Loucy (cell line): ENCODE measurements around the gene NOSIP.

ENCODE experiments used
- H2AFZ ChIP-seq: fragments of 200-600 bp; sonication (generic); 2 replicates; pipeline ENCODE4 v1.6.0; 2016; ENCODE audit warnings: antibody characterized with exemption, mild to moderate bottlenecking, low read length, moderate library complexity
- H3F3A ChIP-seq: fragments of 200-600 bp; 2 replicates; pipeline ENCODE4 v1.6.0; 2016; ENCODE audit warnings: antibody characterized with exemption, low read depth, mild to moderate bottlenecking
- H3K27me3 ChIP-seq: fragments of 200-600 bp; sonication (generic); 2 replicates; pipeline ENCODE4 v1.6.1; 2014; ENCODE audit warnings: low read length, mild to moderate bottlenecking; ENCODE audit not compliant: insufficient read depth, poor library complexity, severe bottlenecking
- H3K36me3 ChIP-seq: fragments of 200-600 bp; sonication (generic); 2 replicates; pipeline ENCODE4 v1.6.1; 2016; ENCODE audit warnings: low read length; ENCODE audit not compliant: insufficient read depth
- H3K4me1 ChIP-seq: fragments of 200-600 bp; sonication (generic); 2 replicates; pipeline ENCODE4 v1.5.1; 2014; ENCODE audit warnings: low read length, mild to moderate bottlenecking; ENCODE audit not compliant: insufficient read depth, poor library complexity, severe bottlenecking
- H3K4me2 ChIP-seq: fragments of 200-600 bp; sonication (generic); 2 replicates; pipeline ENCODE4 v1.6.0; 2014; ENCODE audit warnings: antibody characterized with exemption, low read length, low read depth, mild to moderate bottlenecking; ENCODE audit not compliant: poor library complexity, severe bottlenecking
- H3K4me3 ChIP-seq: fragments of 200-600 bp; sonication (generic); 2 replicates; pipeline ENCODE4 v1.5.1; 2014; ENCODE audit warnings: low read length, mild to moderate bottlenecking, mixed read lengths; ENCODE audit not compliant: poor library complexity, severe bottlenecking
- H3K79me2 ChIP-seq: fragments of 200-600 bp; sonication (generic); 2 replicates; pipeline ENCODE4 v1.6.1; 2014; ENCODE audit warnings: low read length; ENCODE audit not compliant: insufficient read depth
- H3K9ac ChIP-seq: fragments of 200-600 bp; sonication (generic); 2 replicates; pipeline ENCODE4 v1.6.0; 2014; ENCODE audit warnings: mild to moderate bottlenecking, low read depth, low read length, moderate library complexity; ENCODE audit not compliant: poor library complexity, severe bottlenecking
- H3K9me2 ChIP-seq: fragments of 200-600 bp; sonication (generic); replicated peaks from 2 replicates; pipeline ENCODE4 v1.6.1; 2016; ENCODE audit warnings: low read depth, low read length, mixed read lengths
- H3K9me3 ChIP-seq: fragments of 200-600 bp; sonication (generic); 2 replicates; pipeline ENCODE4 v1.6.1; 2014; ENCODE audit warnings: mild to moderate bottlenecking, antibody characterized with exemption, low read length, low read depth; ENCODE audit not compliant: insufficient read depth
- H4K20me1 ChIP-seq: fragments of 200-600 bp; sonication (generic); 2 replicates; pipeline ENCODE4 v1.6.0; 2014; ENCODE audit warnings: antibody characterized with exemption, low read length, mild to moderate bottlenecking; ENCODE audit not compliant: insufficient read depth, poor library complexity, severe bottlenecking
- CTCF ChIP-seq: fragments of 200-600 bp; sonication (generic); conservative IDR thresholded peaks from 2 replicates; pipeline ENCODE4 v1.5.1; 2014; ENCODE audit warnings: mild to moderate bottlenecking, antibody characterized with exemption, low read length
- EZH2phosphoT487 ChIP-seq: fragments of 200-600 bp; IDR thresholded peaks from 2 replicates; pipeline ENCODE4 v1.6.1; 2018; ENCODE audit warnings: antibody characterized with exemption, mild to moderate bottlenecking, moderate library complexity, borderline replicate concordance

Gene NOSIP

GRCh38 chr19:49615861-49616260, 35.5 kb upstream of the NOSIP start:
- no peaks in the 10 kb centered on the region for H3F3A ChIP-seq
- no peak overlapping the region for H3K4me2 ChIP-seq
- no peaks in the 10 kb centered on the region for H3K9me2 ChIP-seq
- no peaks in the 10 kb centered on the region for H3K9me3 ChIP-seq
- H3K36me3 ChIP-seq, result peaks cover 66% of the 10 kb centered on the region
- no peak overlapping the region for H3K4me3 ChIP-seq
- peaks cover 18% of the 10 kb centered on the region for H4K20me1 ChIP-seq
- TF ChIP-seq EZH2phosphoT487, result no peak
- TF ChIP-seq CTCF, result no peak
- H3K9ac ChIP-seq, result no peak overlapping the region
- no peaks in the 10 kb centered on the region for H3K27me3 ChIP-seq
- peaks cover 26% of the 10 kb centered on the region; the same call in 1 of the 2 replicates for H3K79me2 ChIP-seq
- H2AFZ ChIP-seq, result no peak overlapping the region
- no peaks in the 10 kb centered on the region for H3K4me1 ChIP-seq

DNA sequence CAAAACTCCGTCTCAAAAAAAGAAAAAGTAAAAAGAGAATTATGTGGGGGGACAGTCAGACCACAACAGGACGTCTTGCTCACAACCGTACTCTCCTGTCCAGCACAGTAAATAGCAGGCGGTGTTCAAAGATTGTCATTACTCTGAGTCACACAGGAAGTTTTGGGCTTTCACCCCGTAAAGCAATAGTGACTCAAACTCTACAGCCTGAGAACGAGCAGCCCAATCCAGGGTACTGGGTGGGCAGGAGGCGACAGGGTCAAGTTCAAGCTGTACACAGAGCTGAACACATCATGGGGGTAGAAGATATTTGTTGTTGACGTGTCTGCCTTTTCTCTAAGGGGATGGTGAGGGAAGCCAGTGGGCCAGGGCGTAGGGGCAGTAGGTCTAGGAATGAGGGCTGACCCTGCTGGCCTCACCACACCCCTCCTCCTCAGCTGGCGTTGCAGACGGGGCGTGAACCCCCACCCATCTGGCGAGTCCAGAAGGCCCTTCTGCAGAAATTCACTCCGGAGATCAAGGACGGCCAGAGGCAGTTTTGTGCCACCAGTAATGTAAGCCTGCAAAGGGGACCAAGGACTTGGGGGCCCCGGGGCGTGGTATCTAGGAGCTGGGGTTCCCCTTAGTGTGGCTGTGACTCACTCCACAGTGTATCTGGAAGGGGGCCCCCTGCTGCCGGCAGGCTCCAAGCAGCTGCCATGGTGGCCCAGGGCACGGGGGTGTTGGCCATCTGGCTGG, 33.9 kb upstream of the NOSIP start:
- Histone ChIP-seq H3K27me3 (no peaks in the 10 kb centered on the region), H3K36me3 (peaks cover 60% of the 10 kb centered on the region), H2AFZ (no peak overlapping the region), H3K4me1 (no peaks in the 10 kb centered on the region), H3K4me3 (no peak overlapping the region), H3K79me2 (peaks cover 35% of the 10 kb centered on the region; the same call in 1 of the 2 replicates), H3K4me2 (no peak overlapping the region), H3F3A (no peaks in the 10 kb centered on the region), H3K9me3 (no peaks in the 10 kb centered on the region), H4K20me1 (peaks cover 18% of the 10 kb centered on the region), H3K9me2 (no peaks in the 10 kb centered on the region), H3K9ac (no peak overlapping the region)
- TF ChIP-seq CTCF (no peak), EZH2phosphoT487 (no peak)

GRCh38 chr19:49613374-49613773, 33.0 kb upstream of the NOSIP start:
- no peak overlapping the region for H3K9ac ChIP-seq
- TF ChIP-seq CTCF, result no peak
- TF ChIP-seq EZH2phosphoT487, result no peak
- H3K4me3 ChIP-seq, result no peak overlapping the region
- H2AFZ ChIP-seq, result no peak overlapping the region
- peaks cover 56% of the 10 kb centered on the region for H3K36me3 ChIP-seq
- H4K20me1 ChIP-seq, result peaks cover 18% of the 10 kb centered on the region
- H3K27me3 ChIP-seq, result no peaks in the 10 kb centered on the region
- H3K4me2 ChIP-seq, result no peak overlapping the region
- no peaks in the 10 kb centered on the region for H3K9me2 ChIP-seq
- H3K9me3 ChIP-seq, result no peaks in the 10 kb centered on the region
- H3F3A ChIP-seq, result no peaks in the 10 kb centered on the region
- peaks cover 44% of the 10 kb centered on the region; the same call in 1 of the 2 replicates for H3K79me2 ChIP-seq
- H3K4me1 ChIP-seq, result no peaks in the 10 kb centered on the region
